GM23338 (cell line): ENCODE measurements around the gene RBBP4. TPM values are rescaled to one million over a fixed set of nuclear protein-coding genes. Genes with fewer than 3 reads are reported as not detected.

Experiments used
- CREB1 ChIP-seq: fragments of 250-450 bp; sonication (Bioruptor Pico); IDR thresholded peaks from 2 replicates; pipeline ENCODE4 v1.5.0; 2020; ENCODE audit warnings: low read depth, mild to moderate bottlenecking, moderate library complexity
- JUNB ChIP-seq: IDR thresholded peaks from one replicate; pipeline ENCODE4 v1.6.1; 2016; ENCODE audit warnings: antibody characterized with exemption; ENCODE audit not compliant: unreplicated experiment
- STAT1 ChIP-seq: IDR thresholded peaks from one replicate; pipeline ENCODE4 v1.6.1; 2016; ENCODE audit warnings: antibody characterized with exemption; ENCODE audit not compliant: unreplicated experiment
- ZNF114 ChIP-seq: fragments of 250-450 bp; sonication (Bioruptor Pico); IDR thresholded peaks from 2 replicates; pipeline ENCODE4 v1.5.0; 2020; ENCODE audit warnings: mild to moderate bottlenecking, moderate library complexity
- ZNF462 ChIP-seq: fragments of 250-450 bp; sonication (Bioruptor Pico); IDR thresholded peaks from 2 replicates; pipeline ENCODE4 v1.5.0; 2020; ENCODE audit warnings: mild to moderate bottlenecking, moderate library complexity
- polyA plus RNA-seq: library from polyadenylated mRNA; unstranded; fragments of >200 nt; fragmentation: Nextera tagmentation; extraction: Ambion mirVana; gene quantifications from 2 replicates; pipeline ENCODE4 v1.2.1, GENCODE V29; 2016
- total RNA-seq: library from RNA; depleted of rRNA; stranded (reverse); fragments of >200 nt; shearing (Covaris generic); gene quantifications from 2 replicates; pipeline ENCODE4 v1.2.3, GENCODE V29; 2014
- TF ChIP-seq, protein P1 (sequence below): IDR thresholded peaks from one replicate; pipeline ENCODE4 v1.6.1; 2018; ENCODE audit warnings: antibody characterized with exemption; ENCODE audit not compliant: unreplicated experiment

The RBBP4 gene
- total and polyA plus RNA-seq, 2 experiments from 2014 or later: 262 to 312 TPM

DNA sequence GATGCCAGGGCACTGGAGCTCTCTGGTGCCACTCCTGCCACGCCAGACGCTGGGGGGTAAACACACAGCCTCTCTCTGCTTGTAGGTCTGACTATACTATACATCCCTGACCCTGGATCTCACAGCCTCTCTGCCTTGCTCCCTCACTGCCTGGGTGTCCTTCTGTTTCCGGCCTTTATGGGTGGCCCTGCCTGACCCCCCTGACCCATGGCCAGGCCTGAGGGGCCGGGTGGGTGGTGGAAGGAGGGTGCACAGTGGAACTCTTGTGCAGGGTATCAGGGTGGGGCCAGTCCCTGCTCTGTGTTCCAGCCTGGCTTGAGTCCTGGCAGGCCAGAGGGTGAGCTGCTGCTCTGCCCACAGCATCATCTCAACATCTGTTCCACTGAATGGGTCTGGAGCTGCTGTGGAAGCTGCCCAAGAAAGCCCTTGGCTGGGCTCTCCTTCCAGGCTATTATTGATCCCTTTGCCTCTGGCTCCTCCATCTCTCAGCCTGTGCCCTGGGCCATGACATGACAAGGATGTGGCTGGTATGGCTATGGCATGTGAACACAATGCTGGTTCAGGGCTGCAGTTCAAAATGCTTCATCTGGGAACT is 68.8 kb downstream of the RBBP4 start (continued):
- TF ChIP-seq, protein P1, sequence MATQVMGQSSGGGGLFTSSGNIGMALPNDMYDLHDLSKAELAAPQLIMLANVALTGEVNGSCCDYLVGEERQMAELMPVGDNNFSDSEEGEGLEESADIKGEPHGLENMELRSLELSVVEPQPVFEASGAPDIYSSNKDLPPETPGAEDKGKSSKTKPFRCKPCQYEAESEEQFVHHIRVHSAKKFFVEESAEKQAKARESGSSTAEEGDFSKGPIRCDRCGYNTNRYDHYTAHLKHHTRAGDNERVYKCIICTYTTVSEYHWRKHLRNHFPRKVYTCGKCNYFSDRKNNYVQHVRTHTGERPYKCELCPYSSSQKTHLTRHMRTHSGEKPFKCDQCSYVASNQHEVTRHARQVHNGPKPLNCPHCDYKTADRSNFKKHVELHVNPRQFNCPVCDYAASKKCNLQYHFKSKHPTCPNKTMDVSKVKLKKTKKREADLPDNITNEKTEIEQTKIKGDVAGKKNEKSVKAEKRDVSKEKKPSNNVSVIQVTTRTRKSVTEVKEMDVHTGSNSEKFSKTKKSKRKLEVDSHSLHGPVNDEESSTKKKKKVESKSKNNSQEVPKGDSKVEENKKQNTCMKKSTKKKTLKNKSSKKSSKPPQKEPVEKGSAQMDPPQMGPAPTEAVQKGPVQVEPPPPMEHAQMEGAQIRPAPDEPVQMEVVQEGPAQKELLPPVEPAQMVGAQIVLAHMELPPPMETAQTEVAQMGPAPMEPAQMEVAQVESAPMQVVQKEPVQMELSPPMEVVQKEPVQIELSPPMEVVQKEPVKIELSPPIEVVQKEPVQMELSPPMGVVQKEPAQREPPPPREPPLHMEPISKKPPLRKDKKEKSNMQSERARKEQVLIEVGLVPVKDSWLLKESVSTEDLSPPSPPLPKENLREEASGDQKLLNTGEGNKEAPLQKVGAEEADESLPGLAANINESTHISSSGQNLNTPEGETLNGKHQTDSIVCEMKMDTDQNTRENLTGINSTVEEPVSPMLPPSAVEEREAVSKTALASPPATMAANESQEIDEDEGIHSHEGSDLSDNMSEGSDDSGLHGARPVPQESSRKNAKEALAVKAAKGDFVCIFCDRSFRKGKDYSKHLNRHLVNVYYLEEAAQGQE: no peak
- TF ChIP-seq ZNF462 (CRISPR knock-in tag) (no peak), ZNF114 (no peak), JUNB (no peak), CREB1 (CRISPR knock-in tag) (no peak), STAT1 (no peak)
